Left lobe of liver (tissue), 2 donors: Measurements from ENCODE around the gene TRPV6. TPM values are rescaled to one million over a fixed set of nuclear protein-coding genes. Genes with fewer than 3 reads are reported as not detected.
A peak's percentile ranks its signal among the peaks of the same experiment; 100 is the strongest.

Experiments
- ATAC-seq: fragments of 200-7000 bp; cut with Tn5 transposase; one replicate; pipeline ENCODE4 v1.9.1; 2020; ENCODE audit warnings: mild to moderate bottlenecking, moderate library complexity
- DNase-seq: peaks from one replicate; pipeline ENCODE4 v3.0.0-alpha.2; 2020; ENCODE audit warnings: low spot score
- total RNA-seq: library from RNA; stranded (reverse); gene quantifications from one replicate; pipeline ENCODE4 v1.2.1, GENCODE V29; 2021
- donor health status: DM: no; HTN: no; CAD: no; lungs with moderate emphysema.
- donor health status: DM: no; HTN: yes; CAD: no.

The TRPV6 gene
- total RNA-seq, 1 donor from 2014 or later: 0.53 TPM

DNA sequence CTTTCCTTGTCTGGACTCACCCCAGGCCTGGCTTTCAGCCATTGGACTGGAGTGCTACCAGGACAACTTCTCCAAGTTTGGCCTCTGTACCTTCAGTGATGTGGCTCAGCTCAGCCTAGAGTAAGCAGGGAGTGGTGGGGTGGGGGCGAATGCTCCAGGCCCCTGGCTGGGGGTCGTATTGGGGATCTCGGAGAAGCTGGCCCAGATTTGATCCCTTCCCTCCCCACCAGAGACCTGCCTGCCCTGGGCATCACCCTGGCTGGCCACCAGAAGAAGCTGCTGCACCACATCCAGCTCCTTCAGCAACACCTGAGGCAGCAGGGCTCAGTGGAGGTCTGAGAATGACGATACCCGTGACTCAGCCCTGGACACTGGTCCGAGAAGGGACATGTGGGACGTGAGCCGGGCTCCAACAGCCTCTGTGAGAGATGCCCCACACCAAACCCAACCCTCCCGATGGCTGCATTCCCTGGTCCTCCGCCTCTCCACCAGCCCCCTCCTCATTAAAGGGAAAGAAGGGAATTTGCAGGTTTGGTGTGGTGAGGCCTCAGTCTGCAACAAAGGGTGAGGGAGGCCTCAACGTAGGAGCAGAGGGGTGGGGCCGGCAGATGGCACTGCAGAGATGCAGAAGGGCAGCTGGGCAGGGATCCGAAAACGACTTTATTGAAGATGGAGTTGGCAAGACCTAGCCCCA is 14.8 kb downstream of the TRPV6 start:
- ATAC-seq (no peak), DNase-seq (peak; percentile 42)

DNA sequence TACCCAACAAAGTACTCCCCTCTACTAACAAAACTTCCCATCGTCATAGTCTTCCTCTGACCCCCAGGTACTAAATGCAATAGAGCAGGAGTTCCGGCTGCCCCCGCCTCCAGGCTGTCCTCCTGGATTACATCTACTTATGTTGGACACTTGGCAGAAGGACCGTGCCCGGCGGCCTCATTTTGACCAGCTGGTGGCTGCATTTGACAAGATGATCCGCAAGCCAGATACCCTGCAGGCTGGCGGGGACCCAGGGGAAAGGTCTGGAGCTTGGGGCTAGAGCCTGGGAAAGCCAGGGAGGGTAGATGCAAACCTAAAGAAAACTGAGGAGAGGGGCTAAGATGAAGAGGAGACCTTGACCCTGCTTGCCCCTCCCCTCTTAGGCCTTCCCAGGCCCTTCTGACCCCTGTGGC is 15.4 kb downstream of the TRPV6 start:
- no peak for DNase-seq

GRCh38 chr7:142869434-142869833 is 16.1 kb downstream of the TRPV6 start:
- ATAC-seq: no peak
- DNase-seq: no peak

More for the DNA sequence above, 15.4 kb downstream of the TRPV6 start:
- no peak for ATAC-seq

DNA sequence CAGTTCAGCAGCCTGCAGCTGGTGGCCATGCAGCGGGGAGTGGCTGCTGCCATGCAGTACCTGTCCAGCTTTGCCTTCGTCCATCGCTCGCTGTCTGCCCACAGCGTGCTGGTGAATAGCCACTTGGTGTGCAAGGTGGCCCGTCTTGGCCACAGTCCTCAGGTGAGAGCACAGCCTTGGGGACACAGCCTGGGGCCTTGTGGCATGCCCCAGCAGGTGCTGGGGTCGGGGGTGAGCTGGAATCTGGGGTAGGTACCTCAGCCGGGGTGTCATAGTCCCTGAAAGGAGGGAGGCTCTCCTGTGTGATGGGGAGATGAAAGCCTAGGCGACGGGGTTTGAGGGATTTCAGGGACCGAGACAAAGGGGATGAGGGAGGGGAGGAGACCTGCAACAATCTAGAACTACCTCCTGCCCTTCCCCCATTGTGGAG is 16.5 kb downstream of the TRPV6 start:
- DNase-seq: no peak
- no peak for ATAC-seq

DNA sequence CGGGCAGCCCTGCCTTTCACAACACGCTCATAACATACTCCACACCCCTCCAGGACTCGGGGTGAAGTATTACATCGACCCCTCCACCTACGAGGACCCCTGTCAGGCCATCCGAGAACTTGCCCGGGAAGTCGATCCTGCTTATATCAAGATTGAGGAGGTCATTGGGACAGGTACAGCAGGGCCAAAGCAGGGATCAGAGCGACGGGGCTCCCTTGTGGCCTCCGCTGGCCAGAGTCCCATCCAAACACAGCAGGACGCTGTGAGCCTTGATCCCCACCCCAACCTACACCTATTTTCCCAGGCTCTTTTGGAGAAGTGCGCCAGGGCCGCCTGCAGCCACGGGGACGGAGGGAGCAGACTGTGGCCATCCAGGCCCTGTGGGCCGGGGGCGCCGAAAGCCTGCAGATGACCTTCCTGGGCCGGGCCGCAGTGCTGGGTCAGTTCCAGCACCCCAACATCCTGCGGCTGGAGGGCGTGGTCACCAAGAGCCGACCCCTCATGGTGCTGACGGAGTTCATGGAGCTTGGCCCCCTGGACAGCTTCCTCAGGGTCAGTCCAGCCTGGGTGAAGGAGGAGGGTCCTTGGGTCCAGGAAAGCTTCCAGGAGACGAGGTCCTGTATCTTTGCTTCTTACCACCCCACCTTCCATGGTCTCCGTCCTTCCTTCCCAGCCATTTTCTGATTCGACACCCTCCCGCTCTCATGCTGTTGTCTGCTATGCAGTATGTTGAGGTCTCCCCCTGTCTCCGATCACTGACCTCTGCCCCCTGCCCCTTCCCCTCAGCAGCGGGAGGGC is 17.2 kb downstream of the TRPV6 start:
- DNase-seq: no peak
- no peak for ATAC-seq

GRCh38 chr7:142867398-142868187 is 18.0 kb downstream of the TRPV6 start:
- DNase-seq (no peak), ATAC-seq (no peak)

- DNase-seq (no peak), ATAC-seq (no peak)
These were observed 18.5 kb downstream of the TRPV6 start for GRCh38 chr7:142867097-142867378.

GRCh38 chr7:142866361-142867096 is 19.0 kb downstream of the TRPV6 start:
- DNase-seq: peak; percentile 44
- ATAC-seq: peak; percentile 93

DNA sequence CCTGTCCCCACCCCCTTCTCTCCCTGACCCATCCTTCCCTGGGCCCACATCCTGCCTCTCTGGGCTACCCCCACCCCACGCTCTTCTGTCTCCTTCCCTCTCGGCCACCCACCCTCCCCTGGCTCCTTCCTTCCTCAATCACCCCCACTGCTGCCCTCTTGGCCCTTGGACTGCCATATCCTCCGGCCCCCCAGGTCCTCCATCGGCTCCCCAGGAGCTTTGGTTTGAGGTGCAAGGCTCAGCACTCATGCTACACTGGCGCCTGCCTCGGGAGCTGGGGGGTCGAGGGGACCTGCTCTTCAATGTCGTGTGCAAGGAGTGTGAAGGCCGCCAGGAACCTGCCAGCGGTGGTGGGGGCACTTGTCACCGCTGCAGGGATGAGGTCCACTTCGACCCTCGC is 19.8 kb downstream of the TRPV6 start:
- DNase-seq: no peak

DNA sequence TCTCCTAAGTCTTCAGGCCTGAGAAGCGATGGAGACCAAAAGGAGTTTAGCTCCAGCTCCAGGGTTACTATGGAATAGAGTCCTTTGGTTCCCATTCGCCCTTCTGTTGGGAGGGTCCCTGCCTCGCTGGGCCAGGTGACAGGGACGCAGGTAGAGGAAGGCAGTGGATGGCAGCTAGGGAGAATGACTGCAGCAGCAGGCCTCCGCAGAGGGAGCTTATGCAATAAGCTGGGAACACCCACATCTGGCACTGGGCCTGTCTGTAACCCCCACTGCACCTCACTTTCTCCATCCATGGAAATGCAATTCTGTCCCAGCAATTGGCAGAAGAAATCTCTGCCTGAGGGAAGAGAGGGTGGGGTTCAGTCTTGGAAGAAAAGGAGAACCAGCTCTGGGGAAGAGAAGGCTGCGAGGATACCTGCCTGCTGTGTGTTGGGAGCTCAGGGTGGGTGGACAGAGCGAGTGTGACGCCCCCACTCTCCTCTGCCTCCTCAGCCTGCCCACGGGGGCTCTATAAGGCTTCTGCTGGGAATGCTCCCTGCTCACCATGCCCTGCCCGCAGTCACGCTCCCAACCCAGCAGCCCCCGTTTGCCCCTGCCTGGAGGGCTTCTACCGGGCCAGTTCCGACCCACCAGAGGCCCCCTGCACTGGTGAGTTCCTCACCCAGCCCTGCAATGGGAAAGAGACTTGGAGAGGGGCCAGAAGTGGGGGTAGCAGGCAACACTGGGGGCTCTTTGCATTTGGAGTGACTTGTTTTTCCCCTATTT is 20.4 kb downstream of the TRPV6 start:
- DNase-seq: no peak
- no peak for ATAC-seq

More for the DNA sequence above, 19.8 kb downstream of the TRPV6 start:
- no peak for ATAC-seq

GRCh38 chr7:142863891-142864685 is 21.5 kb downstream of the TRPV6 start:
- DNase-seq (no peak), ATAC-seq (no peak)

GRCh38 chr7:142862786-142863400 is 22.7 kb downstream of the TRPV6 start:
- ATAC-seq (no peak), DNase-seq (no peak)

- no peak for DNase-seq
- no peak for ATAC-seq
These were observed 23.2 kb downstream of the TRPV6 start for GRCh38 chr7:142862351-142862750.

DNA sequence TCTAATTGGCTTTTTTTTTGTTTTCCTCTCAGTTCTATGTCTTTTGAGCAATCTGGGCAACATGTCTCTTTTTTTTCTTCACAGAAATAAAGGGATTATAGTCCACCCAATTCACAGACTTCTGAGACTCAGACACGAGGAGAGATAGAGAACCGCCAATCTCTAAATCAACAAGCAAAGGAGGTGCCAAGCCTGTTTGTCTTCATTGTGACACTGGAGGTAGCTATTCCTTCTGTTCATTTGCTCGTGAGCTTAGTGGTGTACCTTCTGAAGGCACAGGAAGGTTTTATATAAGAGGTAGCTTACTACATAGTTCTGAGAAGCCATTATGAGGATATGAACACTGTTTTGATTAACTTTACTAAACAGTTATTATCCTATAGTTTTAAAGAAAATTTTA is 24.6 kb downstream of the TRPV6 start:
- DNase-seq (no peak), ATAC-seq (no peak)

GRCh38 chr7:142859829-142860228 is 25.7 kb downstream of the TRPV6 start:
- ATAC-seq: no peak
- no peak for DNase-seq

- ATAC-seq (no peak), DNase-seq (no peak)
These were observed 26.1 kb downstream of the TRPV6 start for GRCh38 chr7:142859411-142859810.

GRCh38 chr7:142857625-142858024 is 27.9 kb downstream of the TRPV6 start:
- no peak for ATAC-seq
- DNase-seq: no peak

- ATAC-seq (no peak), DNase-seq (no peak)
These were observed 28.8 kb downstream of the TRPV6 start for GRCh38 chr7:142856565-142857245.
